Activated T-cell treated with anti-CD3 and anti-CD28 coated beads for 1 hour (primary cell): ENCODE data around the gene CCDC40.
"Not testable (repeated sequence)": the region's sequence is repeated elsewhere in the genome, so short reads cannot be mapped to it uniquely, and the experiment has no call there.

Source experiments
- DNase-seq: peaks from one replicate; pipeline ENCODE4 v3.0.0-alpha.2; 2020; ENCODE audit warnings: low read depth

CCDC40 gene

GRCh38 chr17:80083136-80083661 lies 46.8 kb downstream of the CCDC40 start:
- no peak for DNase-seq

GRCh38 chr17:80084773-80085172 lies 48.3 kb downstream of the CCDC40 start:
- no peak for DNase-seq

GRCh38 chr17:80086081-80086480 lies 49.6 kb downstream of the CCDC40 start:
- no peak for DNase-seq

- no peak for DNase-seq
Observed at GRCh38 chr17:80086616-80087015, 50.2 kb downstream of the CCDC40 start.

GRCh38 chr17:80087346-80088265 lies 51.2 kb downstream of the CCDC40 start:
- no peak for DNase-seq

GRCh38 chr17:80089762-80090161 lies 53.3 kb downstream of the CCDC40 start:
- no peak for DNase-seq

GRCh38 chr17:80090164-80090563 lies 53.7 kb downstream of the CCDC40 start:
- DNase-seq: not testable (repeated sequence)

- no peak for DNase-seq
Observed at GRCh38 chr17:80091376-80091775, 54.9 kb downstream of the CCDC40 start.

- DNase-seq: no peak
Observed at GRCh38 chr17:80092959-80093358, 56.5 kb downstream of the CCDC40 start.

- DNase-seq: no peak
Observed at GRCh38 chr17:80095038-80095843, 58.8 kb downstream of the CCDC40 start.

- DNase-seq: no peak
Observed at GRCh38 chr17:80095844-80096475, 59.5 kb downstream of the CCDC40 start.

- DNase-seq: no peak
Observed at GRCh38 chr17:80096561-80097021, 60.1 kb downstream of the CCDC40 start.

- no peak for DNase-seq
Observed at GRCh38 chr17:80097127-80097621, 60.7 kb downstream of the CCDC40 start.

GRCh38 chr17:80097844-80098691 lies 61.6 kb downstream of the CCDC40 start:
- no peak for DNase-seq

GRCh38 chr17:80099291-80100034 lies 63.0 kb downstream of the CCDC40 start:
- no peak for DNase-seq

GRCh38 chr17:80100035-80100323 lies 63.5 kb downstream of the CCDC40 start:
- no peak for DNase-seq

- peak; percentile 83 for DNase-seq
Observed at GRCh38 chr17:80101011-80101945, 64.8 kb downstream of the CCDC40 start, which contains the start of gene GAA. Gene GAA (plus strand): TSS chr17:80101581. CDS start chr17:80104587, 3,006 bp downstream.

GRCh38 chr17:80101946-80102663 lies 65.7 kb downstream of the CCDC40 start:
- no peak for DNase-seq
